ENCODE results near the gene POU6F1. TPM values are rescaled to one million over a fixed set of nuclear protein-coding genes. Genes with fewer than 3 reads are reported as not detected.
A peak's percentile ranks its signal among the peaks of the same experiment; 100 is the strongest.

Gene POU6F1
- total and polyA plus RNA-seq, 10 of the 15 experiments (the other 5 are each of a cell fraction or from before 2014, with no cell fraction given) = 0.26 to 4.2 (median 1.2) TPM

- TF ChIP-seq CEBPZ (IDR thresholded peaks at IDR 0.05; ENCODE audit: low read depth, low read length) (no peak), TAF1 (IDR thresholded peaks at IDR 0.05; ENCODE audit: borderline replicate concordance, low read depth, low read length) (no peak)
Observed at GRCh38 chr12:51263341-51263740, 45.5 kb upstream of the POU6F1 start (continued).

GRCh38 chr12:51262758-51263177, 44.9 kb upstream of the POU6F1 start:
- Histone ChIP-seq H3K36me3 (ENCODE audit: control insufficient read depth in 2 of 2, insufficient read depth in 2 of 2, low read length in 1 of 2) (no peaks in the 10 kb centered on the region), H3K9ac (ENCODE audit: control insufficient read depth, insufficient read depth, low read length) (no peak overlapping the region), H3K27ac (ENCODE audit: control insufficient read depth, insufficient read depth) (no peak overlapping the region), H3K4me3 (no peak overlapping the region), H4K20me1 (ENCODE audit: control insufficient read depth, insufficient read depth) (no peaks in the 10 kb centered on the region), H2AFZ (ENCODE audit: control insufficient read depth, low read depth, low read length) (0 out of 2 replicates have a peak overlapping the region, but pooled peaks have one; percentile 4), H3K9me3 (replicated peaks; ENCODE audit: control insufficient read depth, insufficient read depth, low read length) (no peaks in the 10 kb centered on the region), H3K27me3 (replicated peaks in 1 of 2; ENCODE audit: control insufficient read depth in 2 of 2, insufficient read depth in 2 of 2, low read length in 1 of 2) (no peaks in the 10 kb centered on the region), H3K4me2 (ENCODE audit: control insufficient read depth, insufficient read depth) (no peak overlapping the region), H3K79me2 (ENCODE audit: control insufficient read depth, insufficient read depth, low read length) (no peaks in the 10 kb centered on the region), H3K4me1 (ENCODE audit: control insufficient read depth, insufficient read depth, low read length) (no peaks in the 10 kb centered on the region)
- ChIA-PET SMC1A (ENCODE audit: uncharacterized antibody, unreplicated experiment) (interaction anchor here (0.7 to 4.2 kb wide), 9 partner anchors 19 to 291 kb away, joined by 3 to 56 read pairs (median 4); no protein-coding TSS in a partner anchor), POLR2A (interaction anchor here (0.6 kb wide), 1 partner anchor 51 kb away, joined by 3 read pairs; no protein-coding TSS in a partner anchor), CTCF (interaction anchor here (0.7 to 4.5 kb wide), 18 partner anchors 8 to 437 kb away, joined by 3 to 93 read pairs (median 4); partner anchors contain the start of genes SLC11A2 and SMAGP), RAD21 (ENCODE audit: unreplicated experiment) (interaction anchor here (1.7 to 4.0 kb wide), 3 partner anchors 10 to 216 kb away, joined by 5 to 28 read pairs (median 6); no protein-coding TSS in a partner anchor)
- ATAC-seq (peak; percentile 70), DNase-seq (ENCODE audit: low read depth, low spot score) (no peak), FAIRE-seq (no peak)
- 60% methylated on average over 7 of the region's 7 CpGs for WGBS (ENCODE audit: insufficient coverage, insufficient replicate concordance, low lambda C conversion rate, missing lambda C conversion rate)
- BruUV-seq (replicated peaks) = no TSS peak
- in situ Hi-C loops (cut with MboI) (no loop called here), intact Hi-C loops (cut with micrococcal nuclease; ENCODE audit: unreplicated experiment) (loop anchor here (1.0 kb wide), 1 partner anchor 79 kb away; no protein-coding TSS in a partner anchor)
- TF ChIP-seq RUNX3 (IDR thresholded peaks at IDR 0.05; ENCODE audit: low read length) (no peak), ZZZ3 (IDR thresholded peaks at IDR 0.05; ENCODE audit: control insufficient read depth, insufficient read length, low read depth) (no peak), SMC3 (IDR thresholded peaks at IDR 0.05; ENCODE audit: borderline replicate concordance, low read length) (peak; percentile 45; the same call in 1 of the 2 replicates), HDGF (IDR thresholded peaks at IDR 0.05) (no peak), ZNF274 (IDR thresholded peaks at IDR 0.05; ENCODE audit: insufficient read depth, insufficient read length) (no peak), SRF (IDR thresholded peaks at IDR 0.05; ENCODE audit: low read depth in 2 of 2, low read length in 2 of 2) (no peak), SUZ12 (IDR thresholded peaks at IDR 0.05; ENCODE audit: unreplicated experiment) (no peak), BMI1 (IDR thresholded peaks at IDR 0.05; ENCODE audit: borderline replicate concordance) (no peak), RAD21 (IDR thresholded peaks at IDR 0.05; ENCODE audit: insufficient read depth, low read depth, low read length) (0 out of 2 replicates have a peak, but pooled peaks have one; percentile 6), DPF2 (IDR thresholded peaks at IDR 0.05) (no peak), CBX5 (IDR thresholded peaks at IDR 0.05; ENCODE audit: low read depth) (no peak), IKZF1 (conservative IDR thresholded peaks at IDR 0.05) (no peak), TAF1 (IDR thresholded peaks at IDR 0.05; ENCODE audit: borderline replicate concordance, low read depth, low read length) (no peak)
- TF ChIP-seq, protein P1, sequence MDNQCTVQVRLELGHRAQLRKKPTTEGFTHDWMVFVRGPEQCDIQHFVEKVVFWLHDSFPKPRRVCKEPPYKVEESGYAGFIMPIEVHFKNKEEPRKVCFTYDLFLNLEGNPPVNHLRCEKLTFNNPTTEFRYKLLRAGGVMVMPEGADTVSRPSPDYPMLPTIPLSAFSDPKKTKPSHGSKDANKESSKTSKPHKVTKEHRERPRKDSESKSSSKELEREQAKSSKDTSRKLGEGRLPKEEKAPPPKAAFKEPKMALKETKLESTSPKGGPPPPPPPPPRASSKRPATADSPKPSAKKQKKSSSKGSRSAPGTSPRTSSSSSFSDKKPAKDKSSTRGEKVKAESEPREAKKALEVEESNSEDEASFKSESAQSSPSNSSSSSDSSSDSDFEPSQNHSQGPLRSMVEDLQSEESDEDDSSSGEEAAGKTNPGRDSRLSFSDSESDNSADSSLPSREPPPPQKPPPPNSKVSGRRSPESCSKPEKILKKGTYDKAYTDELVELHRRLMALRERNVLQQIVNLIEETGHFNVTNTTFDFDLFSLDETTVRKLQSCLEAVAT (IDR thresholded peaks at IDR 0.05) = no peak
- TF ChIP-seq, protein P2, sequence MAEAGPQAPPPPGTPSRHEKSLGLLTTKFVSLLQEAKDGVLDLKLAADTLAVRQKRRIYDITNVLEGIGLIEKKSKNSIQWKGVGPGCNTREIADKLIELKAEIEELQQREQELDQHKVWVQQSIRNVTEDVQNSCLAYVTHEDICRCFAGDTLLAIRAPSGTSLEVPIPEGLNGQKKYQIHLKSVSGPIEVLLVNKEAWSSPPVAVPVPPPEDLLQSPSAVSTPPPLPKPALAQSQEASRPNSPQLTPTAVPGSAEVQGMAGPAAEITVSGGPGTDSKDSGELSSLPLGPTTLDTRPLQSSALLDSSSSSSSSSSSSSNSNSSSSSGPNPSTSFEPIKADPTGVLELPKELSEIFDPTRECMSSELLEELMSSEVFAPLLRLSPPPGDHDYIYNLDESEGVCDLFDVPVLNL (IDR thresholded peaks at IDR 0.05; ENCODE audit: low read depth, low read length) = no peak
